NAMALWA (cell line): ENCODE results near the gene ACAP1.
A peak's percentile ranks its signal among the peaks of the same experiment; 100 is the strongest.

ENCODE experiments used
- DNase-seq: peaks from one replicate; pipeline ENCODE4 v3.0.0-alpha.2; 2015; ENCODE audit warnings: low spot score

Gene ACAP1

GRCh38 chr17:7336240-7337175 is at the start of gene ACAP1:
Gene ACAP1 (plus strand): TSS chr17:7336529. CDS start chr17:7336735, 206 bp downstream.
- DNase-seq = peak; percentile 44

GRCh38 chr17:7289256-7290032 is 46.9 kb upstream of the ACAP1 start:
- DNase-seq = no peak

- no peak for DNase-seq
These were observed 46.2 kb upstream of the ACAP1 start for GRCh38 chr17:7290166-7290565.

- no peak for DNase-seq
These were observed 45.6 kb upstream of the ACAP1 start for GRCh38 chr17:7290685-7291084.

- no peak for DNase-seq
These were observed 44.1 kb upstream of the ACAP1 start for GRCh38 chr17:7292194-7292593.

- no peak for DNase-seq
These were observed 43.6 kb upstream of the ACAP1 start for GRCh38 chr17:7292729-7293128.

GRCh38 chr17:7293159-7293558 is 43.2 kb upstream of the ACAP1 start:
- DNase-seq = no peak

- DNase-seq = no peak
These were observed 42.3 kb upstream of the ACAP1 start for GRCh38 chr17:7293816-7294613.

- DNase-seq = peak; percentile 81
These were observed 41.6 kb upstream of the ACAP1 start, which contains the start of gene YBX2 for GRCh38 chr17:7294614-7295153. Gene YBX2 (minus strand): TSS chr17:7294639. CDS start chr17:7294500, 139 bp downstream.

GRCh38 chr17:7295230-7296180 is 40.8 kb upstream of the ACAP1 start:
- no peak for DNase-seq

GRCh38 chr17:7296189-7296861 is 40.0 kb upstream of the ACAP1 start:
- DNase-seq = peak; percentile 61

GRCh38 chr17:7304179-7304578 is 32.1 kb upstream of the ACAP1 start:
- no peak for DNase-seq

- DNase-seq = peak; percentile 98
These were observed 29.2 kb upstream of the ACAP1 start, which contains the start of gene EIF5A for GRCh38 chr17:7306911-7307685. Gene EIF5A (plus strand): TSS chr17:7307628. CDS start chr17:7309636, 2,008 bp downstream.

- peak; percentile 44 for DNase-seq
These were observed 28.4 kb upstream of the ACAP1 start for GRCh38 chr17:7307686-7308624.

GRCh38 chr17:7308625-7309433 is 27.5 kb upstream of the ACAP1 start:
- peak; percentile 73 for DNase-seq

GRCh38 chr17:7309628-7310027 is 26.7 kb upstream of the ACAP1 start:
- no peak for DNase-seq

- DNase-seq = no peak
These were observed 25.1 kb upstream of the ACAP1 start for GRCh38 chr17:7311110-7311705.
